Measurements from ENCODE around the gene B4GALNT1.

B4GALNT1 gene

GRCh38 chr12:57583008-57583831 lies 49.8 kb downstream of the B4GALNT1 start:
- Histone ChIP-seq H3K9ac (no peak overlapping the region), H2AFZ (no peak overlapping the region), H3K27ac (no peak overlapping the region), H3K4me3 (ENCODE audit: low read depth, low read length) (no peak overlapping the region), H3K36me3 (ENCODE audit: control insufficient read depth, insufficient read depth, low read length) (no peaks in the 10 kb centered on the region), H3K9me3 (ENCODE audit: control insufficient read depth, low read length) (no peaks in the 10 kb centered on the region), H3K27me3 (ENCODE audit: control insufficient read depth, insufficient read depth, low read length) (no peaks in the 10 kb centered on the region), H3K4me1 (no peaks in the 10 kb centered on the region), H3K4me2 (ENCODE audit: low read length) (no peak overlapping the region), H3K79me2 (no peaks in the 10 kb centered on the region)
- TF ChIP-seq CTCF (IDR thresholded peaks at IDR 0.05): peak; percentile 95

- no peaks in the 10 kb centered on the region for H3K79me2 ChIP-seq
- H2AFZ ChIP-seq: no peak overlapping the region
- no peak overlapping the region for H3K9ac ChIP-seq
- H3K27ac ChIP-seq: no peak overlapping the region
- H3K36me3 ChIP-seq (ENCODE audit: control insufficient read depth, insufficient read depth, low read length): no peaks in the 10 kb centered on the region
- H3K9me3 ChIP-seq (ENCODE audit: control insufficient read depth, low read length): no peaks in the 10 kb centered on the region
- H3K4me1 ChIP-seq: no peaks in the 10 kb centered on the region
- no peak overlapping the region for H3K4me3 ChIP-seq (ENCODE audit: low read depth, low read length)
- H3K27me3 ChIP-seq (ENCODE audit: control insufficient read depth, insufficient read depth, low read length): no peaks in the 10 kb centered on the region
- no peak overlapping the region for H3K4me2 ChIP-seq (ENCODE audit: low read length)
- TF ChIP-seq CTCF (IDR thresholded peaks at IDR 0.05): no peak
Observed at GRCh38 chr12:57582440-57582839, 50.6 kb downstream of the B4GALNT1 start.

GRCh38 chr12:57581802-57582201 lies 51.2 kb downstream of the B4GALNT1 start:
- no peaks in the 10 kb centered on the region for H3K79me2 ChIP-seq
- H3K36me3 ChIP-seq (ENCODE audit: control insufficient read depth, insufficient read depth, low read length): no peaks in the 10 kb centered on the region
- H3K27ac ChIP-seq: no peak overlapping the region
- H3K4me3 ChIP-seq (ENCODE audit: low read depth, low read length): no peak overlapping the region
- no peaks in the 10 kb centered on the region for H3K9me3 ChIP-seq (ENCODE audit: control insufficient read depth, low read length)
- TF ChIP-seq CTCF (IDR thresholded peaks at IDR 0.05): no peak
- no peak overlapping the region for H3K4me2 ChIP-seq (ENCODE audit: low read length)
- H3K4me1 ChIP-seq: no peaks in the 10 kb centered on the region
- no peaks in the 10 kb centered on the region for H3K27me3 ChIP-seq (ENCODE audit: control insufficient read depth, insufficient read depth, low read length)
- H2AFZ ChIP-seq: no peak overlapping the region
- H3K9ac ChIP-seq: no peak overlapping the region

- H3K27ac ChIP-seq: no peak overlapping the region
- no peak for TF ChIP-seq CTCF (IDR thresholded peaks at IDR 0.05)
- H3K36me3 ChIP-seq (ENCODE audit: control insufficient read depth, insufficient read depth, low read length): no peaks in the 10 kb centered on the region
- no peak overlapping the region for H2AFZ ChIP-seq
- H3K4me3 ChIP-seq (ENCODE audit: low read depth, low read length): no peak overlapping the region
- no peaks in the 10 kb centered on the region for H3K27me3 ChIP-seq (ENCODE audit: control insufficient read depth, insufficient read depth, low read length)
- no peak overlapping the region for H3K4me2 ChIP-seq (ENCODE audit: low read length)
- no peaks in the 10 kb centered on the region for H3K9me3 ChIP-seq (ENCODE audit: control insufficient read depth, low read length)
- H3K9ac ChIP-seq: no peak overlapping the region
- no peaks in the 10 kb centered on the region for H3K79me2 ChIP-seq
- H3K4me1 ChIP-seq: no peaks in the 10 kb centered on the region
Observed at GRCh38 chr12:57580466-57580795, 52.6 kb downstream of the B4GALNT1 start.
